Cerebellar cortex (tissue), 1 donor: ENCODE measurements around the gene TPPP.

Experiments used
- DNase-seq: peaks from one replicate; pipeline ENCODE4 v3.0.0-alpha.2; 2015; ENCODE audit warnings: low spot score

The TPPP gene

GRCh38 chr5:665541-665955, 27.6 kb downstream of the TPPP start:
- DNase-seq: no peak

DNA sequence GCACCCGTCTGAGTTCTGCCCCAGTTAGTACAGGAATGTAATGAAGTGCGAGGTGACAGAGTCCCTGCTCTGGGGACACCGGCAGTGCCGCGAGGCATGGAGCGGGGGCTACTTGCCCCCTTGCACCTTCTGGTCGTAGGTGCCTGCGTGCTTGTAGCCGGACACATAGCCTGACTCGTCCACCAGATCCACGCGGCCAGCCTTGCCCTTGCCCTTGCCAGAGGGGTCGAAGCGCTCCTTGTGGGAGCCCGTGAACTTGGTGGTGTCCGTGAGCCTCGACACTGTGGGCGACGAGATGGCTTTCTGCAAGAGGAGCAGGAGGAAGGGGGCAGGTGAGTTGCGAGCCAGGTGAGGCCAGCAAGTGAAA, 28.2 kb downstream of the TPPP start:
- DNase-seq: no peak

- DNase-seq: no peak
Measured at GRCh38 chr5:664343-664993, 28.7 kb downstream of the TPPP start.

DNA sequence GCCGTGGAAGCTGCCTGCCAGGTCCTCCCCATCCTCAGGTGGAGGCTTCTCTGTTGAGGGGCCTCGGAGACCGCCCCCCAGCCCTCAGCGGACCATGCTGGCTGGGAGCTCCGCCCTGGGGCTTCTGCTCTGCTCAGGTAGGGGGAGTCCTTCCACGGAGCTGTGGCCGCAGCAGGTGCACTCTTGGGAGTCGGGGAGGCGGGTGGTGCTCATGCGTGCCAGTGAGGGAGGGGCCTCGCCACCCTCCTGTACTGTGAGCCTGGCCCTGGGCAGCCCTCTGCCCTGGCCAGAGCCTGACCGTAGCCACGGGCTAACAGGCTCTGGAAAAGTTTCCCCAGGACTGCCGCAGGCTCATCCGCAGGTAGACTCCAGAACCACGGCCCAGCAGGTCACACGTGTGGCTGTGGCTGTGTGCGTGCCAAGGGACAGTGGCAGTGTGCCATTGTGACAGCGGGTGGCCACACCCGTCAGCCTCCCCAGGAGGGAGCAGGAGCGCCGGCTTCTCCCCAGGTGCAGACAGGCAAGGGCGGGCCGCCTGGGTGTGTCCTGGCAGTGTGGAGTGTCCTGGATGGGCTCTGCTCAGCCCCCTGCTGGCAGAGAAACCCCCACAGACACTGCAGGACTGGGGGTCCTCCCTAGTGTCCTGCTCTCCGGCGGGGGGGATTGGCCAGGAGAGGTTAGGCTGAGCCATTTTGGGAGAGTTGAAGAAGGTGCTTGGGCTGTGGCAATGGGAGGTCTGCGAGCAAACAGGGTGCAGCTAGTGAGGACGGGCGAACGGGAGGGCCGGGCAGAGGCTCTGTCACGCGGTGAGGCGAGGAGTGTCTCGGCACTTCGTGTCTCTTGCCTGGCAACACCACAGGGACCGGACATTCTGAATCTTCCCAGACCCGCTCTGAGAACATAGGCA, 29.5 kb downstream of the TPPP start:
- DNase-seq: no peak

DNA sequence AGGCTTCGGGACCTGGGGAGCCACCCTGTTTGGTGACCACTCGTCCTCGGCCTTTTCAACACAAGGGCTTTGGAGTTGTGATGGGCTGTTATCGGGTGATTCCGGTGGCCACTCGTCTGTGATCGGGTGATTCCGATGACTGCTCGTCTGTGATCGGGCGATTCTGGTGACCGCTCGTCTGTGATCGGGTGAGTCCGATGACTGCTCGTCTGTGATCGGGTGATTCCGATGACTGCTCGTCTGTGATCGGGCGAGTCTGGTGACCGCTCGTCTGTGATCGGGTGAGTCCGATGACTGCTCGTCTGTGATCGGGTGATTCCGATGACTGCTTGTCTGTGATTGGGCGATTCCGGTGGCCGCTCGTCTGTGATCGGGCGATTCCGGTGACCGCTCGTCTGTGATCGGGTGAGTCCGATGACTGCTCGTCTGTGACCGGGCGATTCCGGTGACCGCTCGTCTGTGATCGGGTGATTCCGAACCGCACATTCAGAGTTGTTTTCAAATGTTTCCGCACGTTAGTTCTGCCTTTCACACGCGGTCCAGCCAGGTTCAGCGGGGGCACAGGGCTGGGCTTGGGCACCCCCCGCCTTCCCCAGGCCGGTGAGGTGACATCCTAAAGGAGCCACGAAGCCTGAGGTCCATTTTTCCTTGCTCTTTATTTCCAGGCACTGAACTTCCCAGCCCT, 30.3 kb downstream of the TPPP start:
- no peak for DNase-seq

DNA sequence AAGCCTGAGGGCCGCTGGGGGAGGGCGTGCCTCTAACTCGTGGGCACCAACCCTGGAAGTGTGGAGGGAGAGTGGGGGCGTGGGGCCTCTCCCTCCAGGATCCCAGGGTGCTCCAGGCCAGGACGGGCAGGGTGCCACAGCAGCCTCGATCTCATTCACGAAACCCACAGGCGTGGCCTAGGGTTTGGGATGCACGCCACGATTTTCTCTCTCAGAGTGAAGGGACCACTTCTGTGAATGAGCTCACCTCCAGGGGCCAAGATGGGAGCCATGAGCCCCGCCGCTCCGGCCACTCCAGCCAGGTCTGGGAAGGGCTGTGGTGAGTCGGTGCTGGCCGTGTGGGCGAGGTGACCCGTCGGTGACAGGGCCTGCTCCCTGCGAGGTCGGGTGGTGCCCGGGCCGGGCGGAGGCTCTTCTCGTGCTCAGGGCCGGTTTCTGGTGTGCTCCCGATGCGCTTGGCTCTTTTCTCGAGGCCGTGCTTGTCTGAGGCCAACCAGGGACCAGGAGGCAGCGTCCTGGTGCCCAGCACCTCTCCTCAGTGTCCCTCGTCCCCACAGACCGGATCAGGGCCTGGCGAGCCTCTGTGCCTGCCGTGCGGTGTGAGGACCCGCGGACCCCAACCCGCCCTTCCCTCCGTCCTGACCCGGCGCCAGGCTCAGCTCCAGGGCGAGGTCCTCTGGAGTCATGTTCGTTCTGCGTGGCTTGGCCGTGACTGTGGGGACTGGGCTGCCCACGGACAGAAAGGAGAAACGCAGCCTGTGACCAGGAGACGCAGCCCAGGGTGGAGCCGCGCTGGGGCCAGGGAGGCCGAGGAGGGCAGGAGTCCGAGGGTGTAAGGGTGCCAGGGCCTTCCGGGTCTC, 31.0 kb downstream of the TPPP start:
- no peak for DNase-seq

DNA sequence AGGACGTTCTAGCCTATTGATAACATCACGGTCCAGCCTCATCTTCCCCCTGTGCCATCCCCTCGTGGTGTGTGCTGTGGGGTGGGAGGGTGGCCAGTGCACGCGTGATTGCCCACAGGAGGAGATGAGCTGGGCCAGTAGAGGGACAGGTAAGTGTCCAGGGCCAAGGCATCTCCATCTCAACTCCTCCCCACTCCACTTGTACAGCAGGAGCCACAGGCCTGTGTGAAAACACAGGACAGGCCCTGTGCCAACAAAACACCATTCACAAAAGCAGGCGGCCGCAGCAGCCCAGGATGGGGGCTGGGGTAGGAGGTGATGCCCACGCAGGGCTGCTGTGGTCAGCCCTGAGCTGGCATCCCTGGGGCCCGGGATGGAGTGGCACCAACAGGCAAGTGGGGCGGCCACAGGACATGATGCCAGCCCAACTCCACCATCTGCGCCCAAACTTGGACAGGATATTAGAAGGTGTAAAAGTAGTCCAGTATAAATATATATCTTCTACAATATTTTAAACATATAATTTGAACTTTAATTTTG, 32.6 kb downstream of the TPPP start:
- no peak for DNase-seq

DNA sequence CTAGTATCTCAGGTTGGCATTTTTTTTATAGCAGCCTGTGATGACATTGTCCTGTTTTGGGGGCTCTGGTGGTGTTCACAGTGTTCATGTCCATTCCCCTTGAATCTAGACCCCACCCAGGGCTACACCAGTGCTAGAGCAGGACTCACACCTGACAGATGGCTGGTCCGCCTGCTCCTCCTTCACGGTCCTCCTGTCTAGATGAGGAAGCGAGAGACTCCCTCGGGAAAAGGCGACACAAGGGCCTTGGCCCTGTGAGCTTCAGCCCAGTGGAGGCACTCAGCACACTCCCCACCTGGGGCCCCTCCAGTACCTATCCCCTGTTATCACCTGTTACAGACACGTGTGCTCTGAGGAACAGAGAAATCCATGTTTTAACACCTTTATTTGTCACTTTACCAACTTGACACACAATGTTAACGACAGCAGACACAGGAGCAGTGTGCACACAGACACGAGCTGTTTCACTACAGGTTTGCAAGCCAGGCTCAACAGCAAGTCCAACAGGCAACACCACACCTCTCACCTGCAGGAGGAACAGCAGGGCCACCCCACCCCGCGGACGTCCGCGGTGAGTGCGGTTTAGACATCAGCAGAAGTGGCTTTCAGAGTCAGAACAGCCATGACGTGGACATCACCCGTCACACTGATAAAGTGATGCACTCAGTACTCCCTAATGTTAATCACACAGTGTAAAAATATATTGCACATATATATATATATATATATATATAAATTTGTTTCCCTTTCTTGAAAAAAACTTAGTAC, 33.5 kb downstream of the TPPP start:
- DNase-seq: no peak

DNA sequence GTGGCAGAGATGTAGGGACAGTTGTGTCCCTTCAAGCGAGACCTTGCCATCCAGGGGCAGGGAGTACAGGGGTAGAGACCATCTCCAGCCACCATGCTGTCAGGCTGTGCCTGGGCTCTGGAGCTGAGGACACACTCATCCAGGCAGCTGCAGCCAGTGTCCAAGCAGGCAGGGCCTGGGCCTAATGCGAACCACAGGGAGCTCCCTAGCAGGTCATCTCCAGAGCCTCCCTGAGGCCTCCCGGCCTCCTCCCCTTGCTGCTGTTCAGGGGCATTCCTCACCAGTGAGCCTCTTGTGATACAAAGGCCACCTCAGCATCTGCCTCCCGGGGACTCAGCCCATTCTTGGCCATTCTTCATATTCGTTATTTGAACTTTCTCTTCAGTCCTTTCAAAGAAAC, 35.0 kb downstream of the TPPP start:
- DNase-seq: no peak

DNA sequence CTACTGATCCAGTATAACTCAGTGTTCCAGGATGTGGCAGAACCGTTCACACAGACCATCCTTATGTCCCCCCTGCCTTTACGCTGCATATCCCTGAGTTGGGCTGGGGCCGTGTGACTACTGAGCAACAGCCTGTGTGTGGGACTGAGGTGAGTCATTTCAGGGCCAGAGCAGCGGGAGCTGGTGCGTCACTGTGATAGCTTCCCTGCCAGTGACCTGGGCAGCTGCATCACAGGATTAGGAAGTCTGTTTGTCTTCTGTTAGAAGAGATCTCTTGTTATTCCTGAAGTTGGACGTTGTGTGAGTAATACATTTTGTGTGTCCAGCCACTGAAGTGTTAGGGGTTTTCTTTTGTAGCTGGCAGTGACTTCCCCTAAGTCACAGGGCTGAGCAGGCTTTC, 35.6 kb downstream of the TPPP start:
- DNase-seq: no peak

GRCh38 chr5:655406-655805, 37.7 kb downstream of the TPPP start:
- no peak for DNase-seq

- no peak for DNase-seq
Measured at GRCh38 chr5:654071-654778, 38.9 kb downstream of the TPPP start.

DNA sequence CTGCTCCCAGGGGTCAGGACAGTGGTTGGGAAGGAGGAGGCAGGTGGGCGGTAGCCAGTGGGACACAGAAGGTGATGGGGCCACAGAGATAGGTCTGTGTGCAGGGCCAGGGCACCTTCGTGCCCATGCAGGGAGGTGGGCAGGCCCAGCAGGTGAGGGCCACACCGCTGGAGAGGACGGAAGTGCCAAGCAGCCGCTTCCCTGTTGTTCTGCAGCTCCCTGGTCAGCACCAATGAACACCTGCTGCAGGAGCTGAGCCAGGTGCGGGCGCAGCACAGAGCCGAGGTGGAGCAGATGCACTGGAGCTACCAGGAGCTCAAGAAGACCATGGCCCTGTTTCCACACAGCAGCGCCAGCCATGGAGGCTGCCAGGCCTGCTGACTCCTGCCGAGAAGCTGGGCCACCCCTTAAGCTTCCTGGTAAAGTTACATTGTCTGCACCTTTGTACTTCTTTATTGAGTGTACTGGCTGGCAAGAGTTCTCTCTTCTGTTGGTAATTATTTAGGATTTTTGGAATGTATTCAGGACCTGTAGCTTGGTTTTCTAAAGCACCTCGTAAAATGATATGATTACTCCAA, 40.3 kb downstream of the TPPP start:
- no peak for DNase-seq

- DNase-seq: no peak
Measured at GRCh38 chr5:652023-652515, 41.1 kb downstream of the TPPP start.

GRCh38 chr5:651296-652022, 41.7 kb downstream of the TPPP start:
- DNase-seq: no peak

DNA sequence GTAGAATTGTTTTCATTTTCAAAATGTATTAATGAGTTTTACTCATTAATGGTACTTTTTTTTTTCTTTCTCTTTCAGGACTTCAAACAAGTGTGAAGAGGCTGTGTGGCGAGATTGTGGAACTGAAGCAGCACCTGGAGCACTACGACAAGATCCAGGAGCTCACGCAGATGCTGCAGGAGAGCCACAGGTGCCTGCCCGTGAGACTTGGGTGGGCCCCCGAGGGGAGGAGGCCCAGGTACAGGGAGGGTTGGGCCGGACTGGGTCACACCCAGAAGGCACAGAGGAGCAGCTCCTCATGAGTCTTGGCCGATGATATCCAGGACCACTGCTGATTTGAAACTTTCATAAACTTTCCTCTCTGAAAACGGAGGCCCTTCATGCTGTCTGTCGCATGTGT, 45.4 kb downstream of the TPPP start:
- DNase-seq: no peak

DNA sequence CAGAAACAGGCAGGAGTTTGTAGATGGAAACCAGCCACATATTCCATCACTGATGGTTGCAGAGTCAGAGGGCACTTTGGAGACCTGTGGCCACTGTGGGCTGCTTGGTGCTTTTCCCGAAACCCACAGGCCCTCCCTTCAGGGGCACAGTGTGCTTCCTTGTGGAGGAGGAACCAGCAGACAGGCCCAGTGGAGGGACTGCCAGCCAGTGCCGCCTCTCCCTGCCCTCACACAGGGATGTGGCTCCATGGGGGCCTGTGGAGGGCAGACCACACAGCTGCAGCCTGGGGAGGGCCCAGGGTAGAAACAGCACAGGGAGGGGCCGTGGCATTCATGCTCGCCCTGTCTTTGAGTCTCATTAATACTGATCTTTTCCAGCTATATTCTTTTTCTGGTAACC, 45.8 kb downstream of the TPPP start:
- DNase-seq: no peak

GRCh38 chr5:646396-647201, 46.6 kb downstream of the TPPP start:
- DNase-seq: no peak
